Pons (tissue), 1 donor: ENCODE measurements around the gene NXN.
"Not testable (repeated sequence)": the region's sequence is repeated elsewhere in the genome, so short reads cannot be mapped to it uniquely, and the experiment has no call there.

Experiments used
- DNase-seq: peaks from one replicate; pipeline ENCODE4 v3.0.0-alpha.2; 2016; ENCODE audit warnings: low spot score

The NXN gene

GRCh38 chr17:917941-918740 lies 61.4 kb downstream of the NXN start:
- no peak for DNase-seq

- no peak for DNase-seq
Observed at GRCh38 chr17:917391-917811, 62.2 kb downstream of the NXN start.

GRCh38 chr17:916315-916714 lies 63.3 kb downstream of the NXN start:
- DNase-seq, result no peak

- peak; percentile 7 for DNase-seq
Observed at GRCh38 chr17:915538-916201, 63.9 kb downstream of the NXN start.

- DNase-seq, result no peak
Observed at GRCh38 chr17:914561-914960, 65.0 kb downstream of the NXN start.

GRCh38 chr17:913207-913606 lies 66.4 kb downstream of the NXN start:
- DNase-seq, result no peak

GRCh38 chr17:909642-910323 lies 69.8 kb downstream of the NXN start:
- no peak for DNase-seq

GRCh38 chr17:907725-908124 lies 71.9 kb downstream of the NXN start:
- no peak for DNase-seq

GRCh38 chr17:905708-906107 lies 73.9 kb downstream of the NXN start:
- DNase-seq, result not testable (repeated sequence)

- DNase-seq, result no peak
Observed at GRCh38 chr17:903691-904481, 75.7 kb downstream of the NXN start.

- no peak for DNase-seq
Observed at GRCh38 chr17:902463-902862, 77.1 kb downstream of the NXN start.

GRCh38 chr17:901964-902363 lies 77.6 kb downstream of the NXN start:
- no peak for DNase-seq

- DNase-seq, result peak; percentile 20
Observed at GRCh38 chr17:901191-901950, 78.2 kb downstream of the NXN start.

GRCh38 chr17:900336-900934 lies 79.1 kb downstream of the NXN start:
- no peak for DNase-seq

- DNase-seq, result no peak
Observed at GRCh38 chr17:897970-898619, 81.5 kb downstream of the NXN start.

- DNase-seq, result peak; percentile 11
Observed at GRCh38 chr17:896953-897661, 82.5 kb downstream of the NXN start.

- no peak for DNase-seq
Observed at GRCh38 chr17:896454-896853, 83.1 kb downstream of the NXN start.

- no peak for DNase-seq
Observed at GRCh38 chr17:892958-893357, 86.6 kb downstream of the NXN start.

GRCh38 chr17:888998-889441 lies 90.6 kb downstream of the NXN start:
- no peak for DNase-seq
